NCI-H1092 (cell line): ENCODE measurements around the gene SORBS1.
"Not testable (repeated sequence)": the region's sequence is repeated elsewhere in the genome, so short reads cannot be mapped to it uniquely, and the experiment has no call there.

Experiments
- DNase-seq: peaks from one replicate; lab custom pipeline; 2025; lab: John Stamatoyannopoulos, UW

The SORBS1 gene

DNA sequence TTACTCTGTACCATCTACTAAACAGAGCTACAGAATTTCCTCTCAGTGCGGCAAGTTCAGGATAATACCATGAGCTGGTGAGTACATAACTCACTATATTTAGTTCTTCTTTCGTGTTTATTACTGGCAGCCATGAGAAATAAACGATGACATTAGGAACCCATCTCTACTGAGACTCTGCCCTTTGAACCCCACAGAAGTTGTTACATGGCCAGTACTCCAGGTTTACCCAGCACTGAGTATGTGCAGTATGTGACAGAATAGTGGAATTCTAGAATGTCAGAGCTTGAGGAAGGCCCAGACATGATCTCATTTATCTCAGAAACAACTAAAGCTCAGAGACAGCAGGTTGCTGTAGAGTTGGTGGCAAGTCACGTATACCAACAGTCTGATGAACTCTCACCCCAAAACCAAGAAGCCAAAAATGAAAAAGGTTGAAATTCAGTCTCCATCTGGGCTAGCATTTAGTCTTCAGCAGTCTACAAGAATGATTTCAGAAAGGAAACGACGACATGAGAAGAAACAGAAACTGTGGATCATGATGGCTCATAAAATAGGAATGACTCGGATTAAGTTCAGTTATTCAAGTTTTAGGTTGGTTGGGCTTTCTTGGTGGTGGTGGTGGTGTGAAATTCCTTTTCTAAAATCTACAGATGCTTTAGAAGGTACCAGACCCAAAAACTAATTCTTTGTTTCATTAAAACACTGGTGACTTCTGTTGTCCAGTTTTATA, 78.5 kb downstream of the SORBS1 start:
- no peak for DNase-seq

DNA sequence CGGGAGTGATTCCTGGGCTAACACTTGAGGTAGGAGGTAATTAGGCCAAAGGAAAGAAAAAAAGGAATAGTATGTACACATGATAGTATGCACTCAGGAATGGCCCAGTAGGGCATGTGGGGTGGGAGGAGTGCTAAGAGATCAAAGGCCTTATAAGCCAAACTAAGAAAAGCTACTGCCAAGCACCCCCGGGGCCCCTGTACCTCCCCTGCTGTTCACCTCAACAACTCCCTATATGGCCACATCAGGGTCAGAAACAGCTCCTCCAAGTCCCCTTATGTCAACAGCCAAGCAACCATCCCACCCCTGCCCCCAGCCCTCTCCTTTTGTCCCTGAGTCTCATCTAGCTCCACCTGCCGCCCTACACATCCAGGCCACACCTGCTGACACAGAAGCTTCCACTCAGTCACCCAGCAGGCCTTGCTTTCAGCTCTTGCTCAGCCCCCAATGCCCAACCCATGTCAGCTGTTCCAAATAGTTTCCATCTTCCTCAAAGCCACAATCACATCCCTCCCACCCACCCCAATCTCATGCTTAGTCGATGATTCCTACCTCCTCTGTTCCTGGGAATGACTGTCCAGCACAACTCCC, 80.2 kb downstream of the SORBS1 start:
- no peak for DNase-seq

DNA sequence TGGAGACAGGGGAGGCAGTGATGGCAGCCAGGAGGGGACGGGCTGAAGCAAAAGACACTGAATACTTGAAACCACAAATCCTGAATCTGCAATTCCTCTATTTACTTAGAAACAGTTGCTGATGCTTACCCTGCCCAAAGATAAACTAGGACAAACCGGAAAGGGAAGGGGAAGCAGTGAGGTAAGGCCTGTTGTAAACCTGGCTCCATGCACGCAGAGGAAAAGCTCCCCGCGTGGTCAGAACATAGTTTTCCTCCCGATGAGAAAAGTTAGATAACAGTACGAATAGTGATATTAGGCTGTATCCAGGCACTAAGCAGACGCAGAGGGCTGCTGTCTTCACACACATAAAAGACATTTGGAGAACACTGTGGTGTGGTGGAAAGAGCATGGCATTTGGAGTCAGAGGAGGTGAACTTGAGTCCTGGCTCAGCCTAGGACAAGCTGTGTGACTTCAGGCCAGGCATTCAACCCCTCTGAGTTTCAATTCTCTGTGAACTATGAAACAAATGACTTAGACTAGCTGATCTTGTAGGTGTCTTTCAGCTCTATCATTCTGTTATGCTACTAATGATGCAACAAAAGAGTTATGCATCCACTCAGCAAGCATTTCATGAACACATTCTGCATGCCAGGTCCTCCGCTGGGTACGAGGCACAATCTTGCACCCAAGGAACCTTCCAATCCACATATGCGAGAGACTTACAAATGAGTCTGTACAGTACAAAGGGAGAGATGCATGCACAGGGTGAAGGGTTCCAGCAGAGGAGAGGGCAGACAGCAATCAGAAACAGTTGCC, 80.9 kb downstream of the SORBS1 start:
- no peak for DNase-seq

DNA sequence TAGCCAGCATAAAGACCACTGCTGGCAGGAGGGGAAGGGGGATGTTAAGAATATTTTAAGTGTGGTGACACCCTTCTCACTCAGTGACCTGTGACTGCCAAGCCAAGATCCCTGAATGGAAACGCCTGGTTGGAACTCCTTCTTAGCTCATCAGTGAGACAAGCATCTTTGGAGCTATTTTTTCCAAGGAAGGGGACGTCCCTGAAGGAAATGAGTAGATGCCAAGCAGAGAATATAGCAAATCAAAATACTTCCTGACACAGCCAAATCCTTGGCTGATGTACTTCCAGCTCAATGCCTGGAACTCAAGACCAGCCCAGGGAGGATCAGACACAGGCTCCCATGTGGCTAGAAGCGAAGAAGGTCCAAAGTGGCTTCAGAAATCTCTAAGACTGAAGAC, 82.2 kb downstream of the SORBS1 start:
- no peak for DNase-seq

DNA sequence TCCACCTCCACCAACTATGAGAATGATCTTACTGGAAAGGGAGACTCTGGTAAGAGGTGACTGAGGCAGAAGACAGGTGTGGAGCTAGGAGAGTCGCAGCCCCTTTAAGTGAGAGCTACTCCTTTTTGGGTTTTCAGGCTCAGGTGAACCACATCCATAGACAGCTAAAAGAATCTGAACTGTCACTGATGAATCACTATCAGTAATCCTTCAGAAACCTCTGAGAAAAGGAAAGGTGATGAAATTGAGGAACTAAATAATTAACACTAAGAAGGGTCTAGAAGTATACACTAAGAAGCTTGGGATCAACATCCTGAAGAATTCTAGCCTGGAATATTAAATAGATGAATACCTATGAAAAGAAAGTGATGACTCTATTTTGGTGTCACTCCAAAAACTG, 83.0 kb downstream of the SORBS1 start:
- DNase-seq, result no peak

DNA sequence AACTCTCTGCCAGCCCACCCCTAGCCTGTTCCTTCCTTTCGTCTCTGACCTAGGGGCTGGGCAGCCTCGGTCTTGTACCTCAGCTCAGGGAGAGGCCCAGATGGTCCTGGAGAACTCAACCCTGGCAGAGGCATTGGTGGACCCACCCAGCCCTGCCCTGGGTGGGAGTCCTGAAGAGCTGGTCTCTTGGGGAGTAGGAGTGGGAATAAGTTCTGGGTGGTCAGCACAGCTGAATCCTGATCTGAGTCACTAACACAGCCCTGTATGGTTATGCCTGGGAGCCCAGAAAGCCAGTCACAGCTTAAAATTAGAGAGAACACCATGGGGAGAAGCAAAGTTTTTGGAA, 84.0 kb downstream of the SORBS1 start:
- DNase-seq, result no peak

DNA sequence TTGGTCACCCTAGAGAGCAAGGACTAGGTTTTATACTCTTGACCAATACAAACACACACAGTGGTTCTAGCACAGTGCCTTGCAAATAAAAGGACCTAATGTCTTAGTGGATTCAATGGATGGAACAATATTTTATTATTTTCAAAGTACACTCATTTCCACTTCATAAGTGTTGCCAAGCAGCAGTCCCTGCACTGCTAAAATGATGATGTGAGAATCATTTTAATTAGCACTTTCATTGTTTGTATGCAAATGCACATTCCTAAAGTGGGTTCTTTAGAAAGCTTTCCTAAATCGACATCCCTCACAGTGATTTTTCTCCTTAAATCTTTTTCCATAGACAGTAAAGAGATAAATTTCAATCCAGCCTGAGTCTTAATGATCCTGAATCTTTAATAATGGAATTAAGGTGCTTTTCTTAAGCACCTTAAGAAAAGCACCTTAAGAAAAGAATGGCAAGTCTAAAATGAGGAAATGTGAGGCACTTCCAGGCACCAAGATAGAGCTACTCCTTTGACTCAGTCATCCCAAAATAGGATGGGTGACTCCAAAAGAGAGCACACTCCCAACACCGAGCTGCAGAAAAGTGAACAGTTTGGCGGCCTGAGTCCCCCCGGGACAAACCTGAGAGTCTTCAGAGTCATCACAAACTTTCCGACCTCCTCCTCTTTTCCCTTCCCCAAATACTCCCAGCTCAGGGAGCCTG, 84.5 kb downstream of the SORBS1 start:
- DNase-seq, result no peak

DNA sequence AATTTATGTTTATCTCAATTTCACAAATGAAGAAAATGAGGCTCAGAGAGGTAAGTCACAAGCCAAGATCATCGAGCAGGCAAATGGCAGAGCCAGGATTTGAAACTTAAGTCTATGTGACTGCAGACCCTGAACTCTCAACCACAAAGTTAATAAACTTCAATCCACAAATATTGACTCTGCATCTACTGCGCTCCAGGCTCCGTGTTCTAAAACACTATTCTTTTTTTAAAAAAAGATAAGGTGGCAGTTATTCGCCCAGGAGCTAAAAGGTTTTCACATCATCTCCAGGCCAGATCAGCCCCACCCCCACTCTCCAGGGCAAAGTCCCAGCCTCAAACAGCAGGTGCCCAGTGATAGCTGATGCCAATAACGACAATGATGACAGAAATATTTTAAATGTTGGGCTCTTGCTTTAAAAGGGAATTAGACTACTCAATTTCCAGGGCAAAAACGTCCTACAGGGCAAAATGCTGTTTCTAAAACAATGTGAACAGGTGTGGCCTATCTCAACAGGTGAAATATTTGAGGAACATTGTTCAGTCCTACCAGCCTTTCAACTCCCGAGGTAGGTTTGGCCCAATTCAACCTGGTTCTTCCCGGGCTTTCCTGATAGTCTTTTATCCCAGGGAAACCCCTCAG, 85.2 kb downstream of the SORBS1 start:
- DNase-seq, result no peak

DNA sequence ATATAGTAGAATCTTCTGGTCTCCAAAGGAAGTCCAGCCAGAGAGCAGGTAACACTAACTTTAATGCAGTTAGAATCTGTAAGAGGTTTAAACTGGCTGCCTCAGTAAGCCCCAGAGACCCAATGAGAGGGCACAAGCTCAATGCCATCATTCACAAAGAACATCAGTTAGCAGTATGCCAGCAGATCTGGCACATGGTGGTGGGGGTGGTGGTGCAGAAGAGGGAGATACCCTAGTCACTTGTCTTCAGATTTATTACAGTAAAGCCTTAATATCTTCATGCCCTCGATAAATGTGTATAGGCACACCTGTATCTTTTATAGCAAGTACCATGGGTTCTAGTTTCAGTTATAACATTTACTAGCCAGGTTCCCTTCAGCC, 86.2 kb downstream of the SORBS1 start:
- DNase-seq, result no peak

DNA sequence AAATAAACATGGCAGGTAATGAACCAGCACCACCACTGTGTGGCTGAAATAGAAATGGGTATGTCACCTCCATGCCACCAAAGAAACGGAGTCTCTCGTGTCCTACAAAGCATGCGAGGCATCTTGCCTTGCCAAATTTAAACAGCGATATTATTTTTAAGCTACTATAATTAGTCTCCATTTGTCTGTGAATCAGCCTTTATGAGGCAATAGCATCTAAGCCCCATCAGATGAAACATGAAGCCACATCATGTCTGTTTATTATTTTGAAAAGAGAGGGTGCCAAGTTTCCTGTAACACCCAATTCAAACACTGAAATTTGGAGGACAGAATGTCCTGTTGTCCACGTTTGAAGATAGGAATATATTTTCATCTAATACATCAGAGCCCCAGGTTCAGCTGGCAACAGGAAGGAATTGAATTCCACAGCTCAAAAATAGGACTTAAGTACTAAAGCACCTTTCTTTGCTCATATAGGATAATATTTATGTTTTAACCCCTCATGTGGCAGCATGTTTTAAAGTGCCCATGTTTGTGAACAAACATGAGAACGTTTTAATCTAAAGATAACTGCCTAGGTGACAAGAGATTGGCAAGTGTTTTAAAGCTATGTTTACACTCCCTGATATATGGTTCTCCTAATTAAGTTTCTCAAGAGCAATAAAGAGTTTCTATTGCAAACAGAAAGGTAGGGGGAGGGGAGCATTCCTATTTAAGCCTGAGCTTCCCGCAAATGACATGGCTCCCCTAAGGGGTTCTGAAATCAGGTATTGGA, 86.8 kb downstream of the SORBS1 start:
- DNase-seq, result peak; percentile 11

DNA sequence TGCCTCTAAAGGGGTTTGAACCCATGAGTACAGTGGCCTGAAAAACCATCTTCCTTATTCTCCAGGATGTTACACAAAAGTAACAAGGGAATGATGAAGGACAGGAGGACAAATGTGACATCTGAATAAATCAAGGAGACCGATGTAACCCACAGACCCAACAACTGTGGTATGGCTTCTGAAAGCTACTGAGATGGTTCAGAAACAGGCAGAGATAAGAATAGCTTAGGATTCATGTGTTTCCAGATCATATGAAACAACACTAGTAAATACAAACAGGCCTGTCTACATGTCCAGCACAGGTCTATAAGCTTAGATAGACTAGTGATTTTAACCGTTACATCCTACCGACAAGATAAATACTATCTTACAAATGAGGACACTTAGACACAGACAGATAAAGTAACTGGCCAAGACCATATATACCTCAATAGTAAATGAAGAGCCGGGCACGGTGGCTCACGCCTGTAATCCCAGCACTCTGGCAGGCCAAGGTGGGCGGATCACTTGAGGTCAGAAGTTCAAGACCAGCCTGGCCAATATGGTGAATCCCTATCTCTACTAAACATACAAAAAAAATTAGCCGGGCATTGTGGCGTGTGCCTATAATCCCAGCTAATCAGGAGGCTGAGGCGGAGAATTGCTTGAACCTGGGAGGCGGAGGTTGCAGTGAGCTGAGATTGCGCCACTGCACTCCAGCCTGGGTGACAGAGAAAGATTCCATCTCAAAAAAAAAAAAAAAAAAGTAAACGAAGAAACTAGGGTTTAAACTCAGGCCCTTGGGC, 88.7 kb downstream of the SORBS1 start:
- no peak for DNase-seq

DNA sequence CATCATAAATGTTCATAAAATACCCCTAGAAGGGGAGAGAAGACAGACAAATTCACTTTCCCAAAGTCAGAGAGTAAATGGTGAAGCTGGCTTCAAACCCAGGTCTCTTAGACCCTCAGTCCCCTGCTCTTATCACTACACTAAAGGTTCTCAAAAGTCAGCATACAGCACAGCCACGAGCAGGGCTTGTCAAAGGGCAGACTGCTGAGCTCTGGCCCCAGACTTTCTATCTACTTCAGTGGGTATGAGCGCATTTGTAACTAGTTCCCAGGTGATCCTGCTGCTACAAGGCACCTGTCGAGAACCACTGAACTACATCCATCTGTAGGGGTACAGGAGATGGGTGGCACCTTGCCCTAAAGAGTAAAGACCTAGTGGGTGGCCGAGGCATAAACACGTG, 91.5 kb downstream of the SORBS1 start:
- no peak for DNase-seq

DNA sequence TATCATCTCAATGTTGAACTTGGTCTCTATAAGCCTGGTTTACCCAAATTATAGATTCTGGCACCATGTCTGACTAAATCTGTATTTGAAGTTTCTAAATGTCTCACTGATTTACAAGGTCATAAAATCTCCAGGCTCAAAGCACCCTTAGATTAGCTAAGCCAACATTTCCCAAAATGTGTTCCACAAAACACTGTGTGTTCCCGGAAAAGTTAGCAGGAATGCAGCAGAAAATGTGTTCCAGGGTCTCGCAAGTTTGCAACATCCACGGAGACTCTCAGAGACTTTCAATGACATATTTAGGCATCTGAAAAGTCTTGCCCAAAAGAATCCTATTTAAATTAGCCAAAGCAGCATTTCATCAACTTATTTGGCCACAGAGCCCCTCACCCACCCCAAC, 91.9 kb downstream of the SORBS1 start:
- no peak for DNase-seq

DNA sequence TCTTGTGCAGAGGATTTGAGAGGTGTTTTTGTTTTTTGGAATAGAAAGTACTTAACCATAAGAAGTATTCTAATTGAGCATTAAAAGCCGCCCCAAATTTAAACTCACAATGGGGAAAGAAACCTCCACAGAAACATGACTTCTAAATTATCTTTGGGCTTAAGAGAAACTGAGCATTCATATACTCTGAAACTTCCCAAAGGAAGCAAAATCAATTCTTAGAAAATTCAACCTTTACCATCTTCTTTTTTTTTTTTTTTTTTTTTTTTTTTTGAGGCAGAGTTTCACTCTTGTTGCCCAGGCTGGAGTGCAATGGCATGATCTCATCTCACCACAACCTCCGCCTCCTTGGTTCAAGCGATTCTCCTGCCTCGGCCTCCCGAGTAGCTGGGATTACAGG, 93.5 kb downstream of the SORBS1 start:
- DNase-seq, result not testable (repeated sequence)

DNA sequence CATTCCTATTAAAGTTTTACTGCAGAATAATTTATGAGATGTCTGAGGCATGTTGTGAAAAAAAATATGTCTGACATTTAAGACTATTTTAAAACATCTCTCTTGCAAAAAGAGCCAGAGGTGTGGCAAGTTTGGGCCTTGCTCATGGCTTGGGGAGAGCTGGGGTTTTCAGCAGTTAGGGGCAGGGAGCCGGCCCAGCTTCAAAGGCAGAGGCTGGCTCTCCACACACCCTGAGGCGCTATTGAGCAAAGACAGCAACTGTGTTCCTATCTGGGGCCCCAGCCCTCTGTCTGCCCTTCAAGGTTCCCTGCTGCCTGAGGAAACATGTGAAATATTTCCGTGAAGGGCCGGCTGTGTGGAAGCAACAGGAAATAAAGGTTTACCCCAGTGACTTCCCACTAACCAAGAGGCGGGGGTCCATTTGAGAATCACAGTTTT, 94.0 kb downstream of the SORBS1 start:
- DNase-seq, result no peak

DNA sequence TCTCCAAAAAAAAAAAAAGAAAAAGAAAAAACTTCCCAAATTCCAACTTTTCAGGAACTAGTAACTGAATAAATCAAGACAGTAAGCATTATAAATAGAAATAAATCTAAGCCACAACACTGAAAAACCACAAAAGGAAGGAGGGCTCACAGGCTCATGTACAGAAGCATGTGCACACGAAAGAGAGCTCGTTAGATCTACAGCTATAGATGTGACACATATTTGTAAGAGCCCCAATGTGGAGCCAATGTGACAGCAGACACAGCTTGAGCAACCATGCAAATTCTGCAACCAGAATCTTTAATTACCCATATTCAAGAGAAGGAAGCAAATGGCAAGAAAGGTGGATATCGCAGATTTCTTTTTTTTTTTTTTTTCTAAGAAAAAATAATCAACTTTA, 94.7 kb downstream of the SORBS1 start:
- DNase-seq, result no peak

DNA sequence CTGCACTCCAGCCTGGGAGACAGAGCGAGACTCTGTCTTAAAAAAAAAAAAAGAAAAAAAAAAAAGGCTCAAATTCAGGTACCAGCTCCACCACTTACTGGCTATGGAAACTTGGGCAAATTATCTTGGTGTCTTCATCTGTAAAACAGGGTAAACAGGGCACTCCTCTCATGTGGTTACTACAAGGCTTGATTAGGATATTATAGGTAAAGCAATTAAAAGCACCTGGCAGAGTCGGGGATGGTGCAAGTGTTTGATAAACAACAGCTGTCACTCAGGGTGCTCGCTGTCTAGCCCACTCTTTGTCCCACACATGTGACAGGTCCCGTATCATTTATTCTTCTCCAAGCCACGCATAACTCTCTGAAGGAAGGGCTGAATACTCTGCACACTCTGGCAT, 96.9 kb downstream of the SORBS1 start:
- DNase-seq, result no peak

DNA sequence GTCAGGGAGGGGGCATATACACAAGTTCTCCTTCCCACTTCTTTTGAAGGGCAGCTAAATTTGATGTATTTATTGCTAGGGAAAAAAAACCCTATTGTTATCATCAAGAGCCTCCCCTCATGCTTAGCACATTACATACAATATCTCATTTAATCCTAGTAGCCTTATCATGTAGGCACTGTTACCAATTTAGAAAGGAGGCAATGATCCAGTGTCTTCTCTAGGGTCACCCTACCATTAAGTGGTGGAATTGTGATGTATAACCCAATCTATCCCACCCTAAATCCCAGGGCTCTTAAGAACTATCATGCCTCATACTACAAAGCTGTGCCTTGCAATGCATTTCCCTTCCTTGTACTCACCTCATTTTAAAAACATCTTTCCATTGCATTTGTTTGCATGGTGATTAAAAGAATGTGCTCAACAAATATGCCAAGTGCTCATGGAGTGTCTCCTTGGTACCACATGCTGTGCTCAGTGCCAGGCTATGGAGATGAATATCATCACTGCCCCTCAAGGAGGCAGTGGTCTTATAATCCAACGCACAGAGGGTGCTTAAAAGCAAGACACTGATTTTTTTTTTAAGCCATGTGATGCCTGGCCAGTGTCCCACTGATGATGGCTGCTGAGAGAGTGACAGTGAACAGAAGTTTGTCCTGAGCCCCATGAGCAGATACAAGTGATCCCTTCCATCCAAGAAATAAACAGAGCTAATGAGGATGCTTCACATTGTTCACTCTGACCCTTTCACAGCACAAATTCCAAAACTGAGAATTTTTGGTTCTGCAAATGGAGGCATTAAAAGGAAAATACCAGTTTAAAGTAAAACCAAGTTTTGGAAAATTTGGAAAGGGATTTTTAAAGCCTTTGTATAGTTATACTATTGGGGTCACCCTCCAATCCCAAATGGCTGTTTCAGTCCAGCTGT, 98.2 kb downstream of the SORBS1 start:
- DNase-seq, result no peak

DNA sequence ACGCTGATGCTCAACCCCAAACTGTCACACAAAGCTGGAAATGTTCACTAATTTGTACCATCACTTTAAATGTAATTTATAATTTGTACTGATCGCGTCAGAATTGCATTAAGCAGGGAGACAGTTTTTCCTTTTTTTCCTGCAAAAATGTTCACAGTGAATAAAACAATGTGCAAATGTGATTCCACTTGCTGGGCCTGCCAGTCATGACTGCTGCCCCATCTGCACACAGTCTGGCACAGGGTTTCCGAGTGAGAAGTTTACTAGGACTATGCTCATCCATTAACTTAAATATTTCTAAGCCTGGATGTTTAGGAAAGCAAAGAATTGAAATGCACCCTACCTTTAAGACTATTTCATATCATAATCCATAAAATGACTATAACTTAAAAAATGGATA, 99.6 kb downstream of the SORBS1 start:
- DNase-seq, result no peak
